Measurements from ENCODE around the gene RPS25. TPM values are rescaled to one million over a fixed set of nuclear protein-coding genes. Genes with fewer than 3 reads are reported as not detected.
"Not testable (repeated sequence)": the region's sequence is repeated elsewhere in the genome, so short reads cannot be mapped to it uniquely, and the experiment has no call there.

RPS25 gene
- total and polyA plus RNA-seq, 4 donors, result 228 to 499 (median 385) TPM

DNA sequence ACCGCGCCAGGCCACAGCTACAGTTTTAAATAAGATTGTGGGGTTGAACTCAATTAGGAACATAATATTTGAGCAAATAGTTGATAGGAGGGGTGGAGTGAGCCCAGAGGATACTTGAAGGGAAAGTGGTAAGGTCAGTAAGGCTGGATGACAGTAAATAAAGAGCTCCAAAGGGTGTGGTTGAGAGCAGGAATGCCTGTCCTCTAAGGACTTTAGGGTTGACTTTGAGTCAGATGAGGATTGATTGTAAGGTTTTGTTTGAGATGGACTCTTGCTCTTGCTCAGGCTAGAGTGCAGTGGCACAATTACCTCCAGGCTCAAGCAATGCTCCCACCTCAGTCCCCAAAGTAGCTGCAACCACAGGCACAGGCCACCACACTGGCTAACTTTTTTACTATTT is 44.2 kb downstream of the RPS25 start:
- H3K4me3 ChIP-seq (ENCODE audit: low read depth in 1 of 3, low read length in 3 of 3), result no peak overlapping the region
- peaks cover 0 to 7% (median 1%) of the 10 kb centered on the region in 4 donors for H3K4me1 ChIP-seq (ENCODE audit: control insufficient read depth in 4 of 4, insufficient read depth in 4 of 4, low read length in 3 of 4)
- DNase-seq (ENCODE audit: low spot score), result no peak
- H3K27me3 ChIP-seq (ENCODE audit: control insufficient read depth in 4 of 4, insufficient read depth in 4 of 4, low read length in 3 of 4), result no peaks in the 10 kb centered on the region
- no peak for TF ChIP-seq HNF4A (conservative IDR thresholded peaks at IDR 0.05)
- no peak for TF ChIP-seq NR2F2 (IDR thresholded peaks at IDR 0.05)
- TF ChIP-seq TAF1 (conservative IDR thresholded peaks at IDR 0.05), result no peak
- no peak for TF ChIP-seq GABPA (IDR thresholded peaks at IDR 0.05 in 1 of 2, conservative IDR thresholded peaks at IDR 0.05 in 1 of 2)
- no peak for TF ChIP-seq FOXA2 (IDR thresholded peaks at IDR 0.05)
- TF ChIP-seq RAD21 (IDR thresholded peaks at IDR 0.05), result no peak
- TF ChIP-seq EGR1 (IDR thresholded peaks at IDR 0.05; ENCODE audit: low read depth in 2 of 2), result no peak
- TF ChIP-seq YY1 (IDR thresholded peaks at IDR 0.05), result no peak
- no peak for TF ChIP-seq RXRA (IDR thresholded peaks at IDR 0.05)
- TF ChIP-seq SP1 (IDR thresholded peaks at IDR 0.05), result no peak
- no peak for TF ChIP-seq MAX (IDR thresholded peaks at IDR 0.05)
- TF ChIP-seq, protein P1, sequence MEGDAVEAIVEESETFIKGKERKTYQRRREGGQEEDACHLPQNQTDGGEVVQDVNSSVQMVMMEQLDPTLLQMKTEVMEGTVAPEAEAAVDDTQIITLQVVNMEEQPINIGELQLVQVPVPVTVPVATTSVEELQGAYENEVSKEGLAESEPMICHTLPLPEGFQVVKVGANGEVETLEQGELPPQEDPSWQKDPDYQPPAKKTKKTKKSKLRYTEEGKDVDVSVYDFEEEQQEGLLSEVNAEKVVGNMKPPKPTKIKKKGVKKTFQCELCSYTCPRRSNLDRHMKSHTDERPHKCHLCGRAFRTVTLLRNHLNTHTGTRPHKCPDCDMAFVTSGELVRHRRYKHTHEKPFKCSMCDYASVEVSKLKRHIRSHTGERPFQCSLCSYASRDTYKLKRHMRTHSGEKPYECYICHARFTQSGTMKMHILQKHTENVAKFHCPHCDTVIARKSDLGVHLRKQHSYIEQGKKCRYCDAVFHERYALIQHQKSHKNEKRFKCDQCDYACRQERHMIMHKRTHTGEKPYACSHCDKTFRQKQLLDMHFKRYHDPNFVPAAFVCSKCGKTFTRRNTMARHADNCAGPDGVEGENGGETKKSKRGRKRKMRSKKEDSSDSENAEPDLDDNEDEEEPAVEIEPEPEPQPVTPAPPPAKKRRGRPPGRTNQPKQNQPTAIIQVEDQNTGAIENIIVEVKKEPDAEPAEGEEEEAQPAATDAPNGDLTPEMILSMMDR (IDR thresholded peaks at IDR 0.05; ENCODE audit: low read depth, low read length, missing input control), result no peak
- no peak for TF ChIP-seq HNF4G (IDR thresholded peaks at IDR 0.05)
- no peak for TF ChIP-seq REST (IDR thresholded peaks at IDR 0.05)
- TF ChIP-seq ATF3 (IDR thresholded peaks at IDR 0.05), result no peak
- no peak for TF ChIP-seq FOXA1 (IDR thresholded peaks at IDR 0.05)
- H3K27ac ChIP-seq (ENCODE audit: low read depth in 1 of 2, low read length in 2 of 2), result no peak overlapping the region
- 97% methylated on average over 2 of the region's 2 CpGs for WGBS
- H3K9ac ChIP-seq (ENCODE audit: low read depth in 1 of 2, low read length in 2 of 2), result no peak overlapping the region
- no peaks in the 10 kb centered on the region for H3K36me3 ChIP-seq (ENCODE audit: control insufficient read depth in 4 of 4, insufficient read depth in 3 of 4, low read depth in 1 of 4, low read length in 3 of 4)
- no peaks in the 10 kb centered on the region for H3K9me3 ChIP-seq (ENCODE audit: control insufficient read depth in 4 of 4, low read length in 3 of 4)

GRCh38 chr11:118971646-118972045 is 46.5 kb downstream of the RPS25 start, which contains the start of gene FOXR1:
TSS of gene FOXR1 (plus strand) at chr11:118971761. CDS start at chr11:118971932, 171 bp downstream.
- no peaks in the 10 kb centered on the region for H3K9me3 ChIP-seq (ENCODE audit: control insufficient read depth in 4 of 4, low read length in 3 of 4)
- H3K36me3 ChIP-seq (ENCODE audit: control insufficient read depth in 4 of 4, insufficient read depth in 3 of 4, low read depth in 1 of 4, low read length in 3 of 4), result no peaks in the 10 kb centered on the region
- WGBS, result 48% methylated on average over 33 of the region's 33 CpGs
- TF ChIP-seq YY1 (IDR thresholded peaks at IDR 0.05) (no peak), ZBTB33 (IDR thresholded peaks at IDR 0.05) (no peak), SP1 (IDR thresholded peaks at IDR 0.05) (no peak), HNF4G (IDR thresholded peaks at IDR 0.05) (no peak)
- no peaks in the 10 kb centered on the region for H3K27me3 ChIP-seq (ENCODE audit: control insufficient read depth in 4 of 4, insufficient read depth in 4 of 4, low read length in 3 of 4)
- no peak within 1 kb of the TSS for H3K9ac ChIP-seq (ENCODE audit: low read depth in 1 of 2, low read length in 2 of 2)
- no peak within 1 kb of the TSS for H3K4me3 ChIP-seq (ENCODE audit: low read depth in 1 of 3, low read length in 3 of 3)
- H3K4me1 ChIP-seq (ENCODE audit: control insufficient read depth in 4 of 4, insufficient read depth in 4 of 4, low read length in 3 of 4), result peaks cover 0 to 7% (median 1%) of the 10 kb centered on the region in 4 donors
- no peak for DNase-seq (ENCODE audit: low spot score)
- no peak within 1 kb of the TSS for H3K27ac ChIP-seq (ENCODE audit: low read depth in 1 of 2, low read length in 2 of 2)

GRCh38 chr11:118969508-118969907 is 48.6 kb downstream of the RPS25 start:
- H3K9me3 ChIP-seq (ENCODE audit: control insufficient read depth in 4 of 4, low read length in 3 of 4); H3K4me1 ChIP-seq (ENCODE audit: control insufficient read depth in 4 of 4, insufficient read depth in 4 of 4, low read length in 3 of 4); H3K4me3 ChIP-seq (ENCODE audit: low read depth in 1 of 3, low read length in 3 of 3); H3K9ac ChIP-seq (ENCODE audit: low read depth in 1 of 2, low read length in 2 of 2); H3K27ac ChIP-seq (ENCODE audit: low read depth in 1 of 2, low read length in 2 of 2); DNase-seq (ENCODE audit: low spot score); H3K36me3 ChIP-seq (ENCODE audit: control insufficient read depth in 4 of 4, insufficient read depth in 3 of 4, low read depth in 1 of 4, low read length in 3 of 4); H3K27me3 ChIP-seq (ENCODE audit: control insufficient read depth in 4 of 4, insufficient read depth in 4 of 4, low read length in 3 of 4): not testable (repeated sequence)
- 92% methylated on average over 2 of the region's 2 CpGs for WGBS
